HUES64 (cell line): ENCODE results near the gene SLC22A14.

Experiments used
- H3K27ac ChIP-seq: 2 replicates; pipeline ENCODE4 v1.7.0; 2013; ENCODE audit warnings: low read depth, low read length, inconsistent platforms
- H3K27me3 ChIP-seq: 2 replicates; pipeline ENCODE4 v1.6.1; 2013; ENCODE audit warnings: mild to moderate bottlenecking, low read length; ENCODE audit not compliant: insufficient read depth
- H3K36me3 ChIP-seq: 2 replicates; pipeline ENCODE4 v1.6.1; 2013; ENCODE audit warnings: mild to moderate bottlenecking, low read length; ENCODE audit not compliant: insufficient read depth
- H3K4me1 ChIP-seq: 2 replicates; pipeline ENCODE4 v1.6.1; 2013; ENCODE audit warnings: mild to moderate bottlenecking, low read length, moderate library complexity; ENCODE audit not compliant: insufficient read depth
- H3K4me3 ChIP-seq: 2 replicates; pipeline ENCODE4 v1.5.1; 2013; ENCODE audit warnings: mild to moderate bottlenecking, low read length, moderate library complexity
- H3K9ac ChIP-seq: 2 replicates; pipeline ENCODE4 v1.6.1; 2013; ENCODE audit warnings: mild to moderate bottlenecking, low read depth, low read length
- H3K9me3 ChIP-seq: 2 replicates; pipeline ENCODE4 v1.6.1; 2013; ENCODE audit warnings: low read depth, low read length; ENCODE audit not compliant: insufficient read depth
- WGBS: fragments of 150-250, 120-280 bp; methylation state at CpG from one replicate; pipeline ENCODE4 v1.1.7; 2013; ENCODE audit warnings: missing lambda C conversion rate; 5-methylcytosine and 5-hydroxymethylcytosine counted together

SLC22A14 gene

DNA sequence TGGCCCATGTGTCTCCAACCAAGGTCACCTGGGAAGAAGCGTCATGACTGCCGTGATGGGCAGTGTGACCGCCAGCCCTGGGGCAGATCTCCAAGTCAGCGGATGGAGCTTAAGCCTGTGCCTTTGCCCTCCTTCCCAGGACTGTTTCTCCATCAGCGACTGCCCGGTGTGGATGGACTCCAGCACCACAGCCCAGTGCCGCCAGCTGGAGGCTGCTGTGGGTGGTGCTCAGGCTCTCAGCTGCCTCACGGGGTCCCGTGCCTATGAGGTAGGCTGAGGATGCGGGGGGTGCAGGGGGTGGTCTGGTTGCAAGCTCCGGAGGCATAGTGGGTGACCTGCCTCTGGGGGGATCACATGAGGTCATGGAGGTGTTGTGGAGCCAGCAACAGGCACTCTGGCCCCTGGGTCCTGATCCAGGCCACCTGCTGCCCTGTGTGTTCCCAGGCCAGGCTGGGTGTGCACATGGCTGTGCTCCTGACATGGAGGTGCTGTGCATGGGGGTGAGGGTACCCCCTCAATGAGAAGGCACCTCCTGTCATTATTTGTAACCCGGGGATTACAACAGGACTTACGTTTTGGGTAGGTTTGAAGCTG, 83.5 kb downstream of the SLC22A14 start:
- H3K4me1 ChIP-seq = no peaks in the 10 kb centered on the region
- no peak overlapping the region for H3K4me3 ChIP-seq
- H3K9ac ChIP-seq = no peak overlapping the region
- no peaks in the 10 kb centered on the region for H3K27me3 ChIP-seq
- H3K9me3 ChIP-seq = peaks cover 5% of the 10 kb centered on the region; the same call in 1 of the 2 replicates
- H3K36me3 ChIP-seq = peaks cover 12% of the 10 kb centered on the region; the same call in 1 of the 2 replicates
- no peak overlapping the region for H3K27ac ChIP-seq
- 95% methylated on average over 13 of the region's 13 CpGs for WGBS

DNA sequence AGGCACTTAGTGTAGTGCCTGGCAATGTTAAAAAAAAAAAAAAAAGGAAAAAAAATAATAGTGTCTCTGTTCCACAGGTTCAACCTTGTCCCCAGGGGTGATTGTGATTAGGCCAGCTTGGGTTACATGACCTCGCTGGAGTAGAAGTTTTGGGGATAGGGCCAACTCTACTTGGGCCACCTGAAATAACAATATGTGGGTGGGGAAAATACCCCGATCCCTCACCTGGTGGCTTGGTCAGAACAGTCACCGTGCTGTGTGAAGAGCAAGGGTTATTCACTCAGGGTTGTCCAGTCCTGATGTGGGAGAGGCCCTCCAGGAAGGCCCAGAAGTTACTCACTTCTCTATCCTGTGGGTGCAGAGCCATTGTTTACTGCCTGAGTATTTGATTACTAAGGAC, 84.0 kb downstream of the SLC22A14 start:
- H3K9me3 ChIP-seq = peaks cover 5% of the 10 kb centered on the region; the same call in 1 of the 2 replicates
- WGBS = 94% methylated on average over 3 of the region's 3 CpGs
- no peak overlapping the region for H3K4me3 ChIP-seq
- no peaks in the 10 kb centered on the region for H3K4me1 ChIP-seq
- no peak overlapping the region for H3K9ac ChIP-seq
- H3K27ac ChIP-seq = no peak overlapping the region
- H3K27me3 ChIP-seq = no peaks in the 10 kb centered on the region
- H3K36me3 ChIP-seq = peaks cover 12% of the 10 kb centered on the region; the same call in 1 of the 2 replicates

DNA sequence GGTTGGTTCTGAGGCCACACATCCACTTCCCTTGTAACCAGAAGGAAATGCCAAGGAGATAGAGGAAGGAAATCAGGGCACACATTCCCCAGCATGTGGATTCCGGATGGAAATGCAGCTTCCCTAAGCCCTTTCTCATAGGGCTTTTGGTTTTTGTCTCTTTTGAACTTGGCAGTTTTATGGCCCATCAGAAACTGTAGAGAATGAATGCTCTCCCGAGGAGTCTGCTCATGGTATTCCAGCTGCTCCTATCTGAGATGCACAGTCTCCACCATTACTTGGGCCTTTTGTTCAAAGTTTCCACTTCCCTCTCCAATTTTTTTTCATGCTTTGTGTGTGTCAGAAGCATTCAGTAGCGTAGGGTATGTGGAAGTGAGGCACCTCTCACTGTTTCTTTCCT, 85.7 kb downstream of the SLC22A14 start:
- WGBS = 86% methylated on average over 2 of the region's 3 CpGs
- Histone ChIP-seq H3K9me3 (peaks cover 5% of the 10 kb centered on the region; the same call in 1 of the 2 replicates), H3K4me3 (no peak overlapping the region), H3K9ac (no peak overlapping the region), H3K36me3 (peaks cover 17% of the 10 kb centered on the region; the same call in 1 of the 2 replicates), H3K27ac (no peak overlapping the region), H3K4me1 (no peaks in the 10 kb centered on the region), H3K27me3 (no peaks in the 10 kb centered on the region)
